ENCODE measurements around the gene DPYSL4.

Gene DPYSL4

GRCh38 chr10:132240156-132240555, 53.4 kb downstream of the DPYSL4 start:
- TF ChIP-seq CTCF (IDR thresholded peaks at IDR 0.05; ENCODE audit: low read depth, low read length, missing control alignments) = no peak
- Histone ChIP-seq H3K4me3 (ENCODE audit: low read depth, low read length) (no peak overlapping the region), H3K27ac (no peak overlapping the region), H3K36me3 (replicated peaks) (no peaks in the 10 kb centered on the region), H3K27me3 (replicated peaks) (no peaks in the 10 kb centered on the region)
- DNase-seq = no peak
- in situ Hi-C loops (cut with HindIII; ENCODE audit: low pct_ligation_motif_present, low sequenced_read_pairs) = no loop called here

GRCh38 chr10:132240581-132240980, 53.8 kb downstream of the DPYSL4 start:
- DNase-seq = no peak
- in situ Hi-C loops (cut with HindIII; ENCODE audit: low pct_ligation_motif_present, low sequenced_read_pairs) = no loop called here
- no peak for TF ChIP-seq CTCF (IDR thresholded peaks at IDR 0.05; ENCODE audit: low read depth, low read length, missing control alignments)
- Histone ChIP-seq H3K4me3 (ENCODE audit: low read depth, low read length) (no peak overlapping the region), H3K27me3 (replicated peaks) (no peaks in the 10 kb centered on the region), H3K36me3 (replicated peaks) (no peaks in the 10 kb centered on the region), H3K27ac (no peak overlapping the region)

- Histone ChIP-seq H3K27ac (no peak overlapping the region), H3K27me3 (replicated peaks) (no peaks in the 10 kb centered on the region), H3K4me3 (ENCODE audit: low read depth, low read length) (no peak overlapping the region), H3K36me3 (replicated peaks) (no peaks in the 10 kb centered on the region)
- DNase-seq = no peak
- in situ Hi-C loops (cut with HindIII; ENCODE audit: low pct_ligation_motif_present, low sequenced_read_pairs) = no loop called here
- TF ChIP-seq CTCF (IDR thresholded peaks at IDR 0.05; ENCODE audit: low read depth, low read length, missing control alignments) = no peak
These were observed 54.3 kb downstream of the DPYSL4 start for GRCh38 chr10:132241086-132241485.

GRCh38 chr10:132241496-132241895, 54.7 kb downstream of the DPYSL4 start:
- DNase-seq = no peak
- TF ChIP-seq CTCF (IDR thresholded peaks at IDR 0.05; ENCODE audit: low read depth, low read length, missing control alignments) = no peak
- in situ Hi-C loops (cut with HindIII; ENCODE audit: low pct_ligation_motif_present, low sequenced_read_pairs) = no loop called here

GRCh38 chr10:132242103-132242840, 55.5 kb downstream of the DPYSL4 start:
- Histone ChIP-seq H3K36me3 (replicated peaks) (no peaks in the 10 kb centered on the region), H3K27ac (no peak overlapping the region), H3K4me3 (ENCODE audit: low read depth, low read length) (no peak overlapping the region), H3K27me3 (replicated peaks) (no peaks in the 10 kb centered on the region)
- no peak for TF ChIP-seq CTCF (IDR thresholded peaks at IDR 0.05; ENCODE audit: low read depth, low read length, missing control alignments)
- in situ Hi-C loops (cut with HindIII; ENCODE audit: low pct_ligation_motif_present, low sequenced_read_pairs) = no loop called here
- DNase-seq = no peak

More at GRCh38 chr10:132241496-132241895, 54.7 kb downstream of the DPYSL4 start:
- Histone ChIP-seq H3K4me3 (ENCODE audit: low read depth, low read length) (no peak overlapping the region), H3K27me3 (replicated peaks) (no peaks in the 10 kb centered on the region), H3K36me3 (replicated peaks) (no peaks in the 10 kb centered on the region), H3K27ac (no peak overlapping the region)

GRCh38 chr10:132243141-132243540, 56.4 kb downstream of the DPYSL4 start:
- DNase-seq = no peak
- Histone ChIP-seq H3K4me3 (ENCODE audit: low read depth, low read length) (no peak overlapping the region), H3K27me3 (replicated peaks) (no peaks in the 10 kb centered on the region), H3K36me3 (replicated peaks) (no peaks in the 10 kb centered on the region), H3K27ac (no peak overlapping the region)
- TF ChIP-seq CTCF (IDR thresholded peaks at IDR 0.05; ENCODE audit: low read depth, low read length, missing control alignments) = no peak
- in situ Hi-C loops (cut with HindIII; ENCODE audit: low pct_ligation_motif_present, low sequenced_read_pairs) = no loop called here

Measured in brain microvascular endothelial cell (primary cell).